Panc1 (cell line): Measurements from ENCODE around the gene MAGI2. TPM values are rescaled to one million over a fixed set of nuclear protein-coding genes. Genes with fewer than 3 reads are reported as not detected.

ENCODE experiments used
- ATAC-seq: fragments of 200-7000 bp; cut with Tn5 transposase; 2 replicates; pipeline ENCODE4 v1.9.1; 2020; ENCODE audit warnings: mild to moderate bottlenecking, moderate library complexity
- BruUV-seq: library from RNA; stranded (reverse); fragments of 400-500 nt; replicated peaks from 2 replicates; lab custom pipeline; 2021; lab: Mats Ljungman, UMichigan
- CTCF ChIA-PET: fragments of 300-600 bp; sonication (Branson Sonifier 250); formaldehyde crosslinking; loops from one replicate; lab custom pipeline; 2022; ENCODE audit warnings: antibody characterized with exemption; lab: Charles Lee
- POLR2A ChIA-PET: fragments of 300-600 bp; sonication (Branson Sonifier 250); formaldehyde crosslinking; loops from one replicate; lab custom pipeline; 2022; ENCODE audit warnings: antibody characterized with exemption; lab: Charles Lee
- DNase-seq: peaks from one replicate; pipeline ENCODE4 v3.0.0-alpha.2; 2010; ENCODE audit warnings: low read depth, low spot score
- H3K27ac ChIP-seq: 2 replicates; pipeline ENCODE4 v1.5.1; 2011; ENCODE audit warnings: mild to moderate bottlenecking, low read length, inconsistent platforms
- H3K27me3 ChIP-seq: fragments of 200-500 bp; sonication (Bioruptor generic); 2 replicates; pipeline ENCODE4 v1.6.0; 2014; ENCODE audit warnings: low read length, inconsistent platforms; ENCODE audit not compliant: control insufficient read depth, insufficient read depth
- H3K36me3 ChIP-seq: fragments of 200-500 bp; sonication (Bioruptor generic); 2 replicates; pipeline ENCODE4 v1.5.1; 2014; ENCODE audit warnings: inconsistent platforms, mild to moderate bottlenecking, low read length, moderate library complexity; ENCODE audit not compliant: control insufficient read depth, insufficient read depth
- H3K4me1 ChIP-seq: 2 replicates; pipeline ENCODE4 v1.5.1; 2011; ENCODE audit warnings: inconsistent platforms, mild to moderate bottlenecking, low read length, moderate library complexity; ENCODE audit not compliant: control insufficient read depth, insufficient read depth
- H3K4me3 ChIP-seq, 2 experiments: 2 replicates each; pipeline ENCODE4 v1.5.1; 2011 to 2012; ENCODE audit warnings: low read depth in 2 of 2, low read length in 2 of 2, mild to moderate bottlenecking in 2 of 2, inconsistent platforms in 1 of 2, moderate library complexity in 1 of 2
- H3K9me3 ChIP-seq: fragments of 200-500 bp; sonication (Bioruptor generic); 2 replicates; pipeline ENCODE4 v1.5.1; 2014; ENCODE audit warnings: low read depth, mild to moderate bottlenecking, inconsistent platforms, low read length, moderate library complexity; ENCODE audit not compliant: control insufficient read depth, insufficient read depth
- POLR2AphosphoS5 ChIP-seq: IDR thresholded peaks from 2 replicates; pipeline ENCODE4 v1.6.1; 2012; ENCODE audit warnings: mild to moderate bottlenecking, low read depth, low read length, moderate library complexity
- SIN3A ChIP-seq: IDR thresholded peaks from 2 replicates; pipeline ENCODE4 v1.6.1; 2012; ENCODE audit warnings: low read depth, mild to moderate bottlenecking, low read length, moderate library complexity, borderline replicate concordance; ENCODE audit not compliant: insufficient read depth
- TCF7L2 ChIP-seq: IDR thresholded peaks from 2 replicates; pipeline ENCODE4 v1.6.1; 2011; ENCODE audit warnings: mild to moderate bottlenecking, low read depth, low read length, inconsistent platforms
- in situ Hi-C: cut with HindIII; loops from 2 replicates; pipeline ENCODE4 v1.10.0; 2016; ENCODE audit warnings: low sequenced_read_pairs, low pct_unique_long_range_greater_than_20kb
- intact Hi-C: fragments of 100-400 bp; cut with micrococcal nuclease; formaldehyde crosslinking; loops from one replicate; pipeline ENCODE4 v1.10.0; 2022; ENCODE audit not compliant: unreplicated experiment
- total RNA-seq: library from RNA; stranded (reverse); gene quantifications from one replicate; pipeline ENCODE4 v1.2.1, GENCODE V29; 2021; ENCODE audit not compliant: unreplicated experiment
- TF ChIP-seq, protein P1 (sequence below), 2 experiments: IDR thresholded peaks; 2 replicates each; pipeline ENCODE4 v1.6.1; 2011 to 2012; ENCODE audit warnings: low read depth in 2 of 2, control low read depth in 1 of 2, low read length in 1 of 2, mild to moderate bottlenecking in 1 of 2, moderate library complexity in 1 of 2; ENCODE audit not compliant: insufficient read depth in 1 of 2
- TF ChIP-seq, protein P2 (sequence below): fragments of 450-650 bp; IDR thresholded peaks from 2 replicates; pipeline ENCODE4 v1.5.1; 2017; ENCODE audit warnings: mild to moderate bottlenecking

The MAGI2 gene
- total RNA-seq, 1 experiment from 2014 or later: 5.4 TPM

DNA sequence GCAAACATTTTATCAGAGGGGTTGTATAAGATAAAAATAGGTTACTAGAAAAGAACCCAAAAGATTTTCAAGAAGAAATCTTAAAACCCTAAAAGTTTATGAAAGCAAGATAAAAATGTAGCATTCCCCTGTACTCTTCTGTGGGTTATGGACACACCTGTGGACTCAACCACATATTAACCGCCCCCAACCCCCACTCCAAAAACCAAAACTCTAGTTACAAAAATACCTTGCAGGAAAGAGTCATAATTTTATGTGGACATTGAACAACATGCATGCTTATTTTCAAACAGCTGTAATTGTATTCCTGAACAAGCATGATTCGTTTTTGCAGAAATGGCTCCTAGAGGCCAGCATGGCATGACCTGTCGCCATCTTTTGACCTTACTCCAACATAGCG, 1188.0 kb downstream of the MAGI2 start:
- no peak for ATAC-seq
- H3K4me3 ChIP-seq: no peak overlapping the region
- DNase-seq: no peak
- POLR2A ChIA-PET: no interaction called here
- TF ChIP-seq, protein P1, sequence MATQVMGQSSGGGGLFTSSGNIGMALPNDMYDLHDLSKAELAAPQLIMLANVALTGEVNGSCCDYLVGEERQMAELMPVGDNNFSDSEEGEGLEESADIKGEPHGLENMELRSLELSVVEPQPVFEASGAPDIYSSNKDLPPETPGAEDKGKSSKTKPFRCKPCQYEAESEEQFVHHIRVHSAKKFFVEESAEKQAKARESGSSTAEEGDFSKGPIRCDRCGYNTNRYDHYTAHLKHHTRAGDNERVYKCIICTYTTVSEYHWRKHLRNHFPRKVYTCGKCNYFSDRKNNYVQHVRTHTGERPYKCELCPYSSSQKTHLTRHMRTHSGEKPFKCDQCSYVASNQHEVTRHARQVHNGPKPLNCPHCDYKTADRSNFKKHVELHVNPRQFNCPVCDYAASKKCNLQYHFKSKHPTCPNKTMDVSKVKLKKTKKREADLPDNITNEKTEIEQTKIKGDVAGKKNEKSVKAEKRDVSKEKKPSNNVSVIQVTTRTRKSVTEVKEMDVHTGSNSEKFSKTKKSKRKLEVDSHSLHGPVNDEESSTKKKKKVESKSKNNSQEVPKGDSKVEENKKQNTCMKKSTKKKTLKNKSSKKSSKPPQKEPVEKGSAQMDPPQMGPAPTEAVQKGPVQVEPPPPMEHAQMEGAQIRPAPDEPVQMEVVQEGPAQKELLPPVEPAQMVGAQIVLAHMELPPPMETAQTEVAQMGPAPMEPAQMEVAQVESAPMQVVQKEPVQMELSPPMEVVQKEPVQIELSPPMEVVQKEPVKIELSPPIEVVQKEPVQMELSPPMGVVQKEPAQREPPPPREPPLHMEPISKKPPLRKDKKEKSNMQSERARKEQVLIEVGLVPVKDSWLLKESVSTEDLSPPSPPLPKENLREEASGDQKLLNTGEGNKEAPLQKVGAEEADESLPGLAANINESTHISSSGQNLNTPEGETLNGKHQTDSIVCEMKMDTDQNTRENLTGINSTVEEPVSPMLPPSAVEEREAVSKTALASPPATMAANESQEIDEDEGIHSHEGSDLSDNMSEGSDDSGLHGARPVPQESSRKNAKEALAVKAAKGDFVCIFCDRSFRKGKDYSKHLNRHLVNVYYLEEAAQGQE (IDR thresholded peaks at IDR 0.05; ENCODE audit: insufficient read depth in 1 of 2, low read depth in 2 of 2, low read length in 1 of 2): no peak
- BruUV-seq: no TSS peak
- peaks cover 7% of the 10 kb centered on the region; the same call in 1 of the 2 replicates for H3K27me3 ChIP-seq
- H3K36me3 ChIP-seq: no peaks in the 10 kb centered on the region
- H3K9me3 ChIP-seq: no peaks in the 10 kb centered on the region
- in situ Hi-C loops (no loop called here), intact Hi-C loops (no loop called here)
- CTCF ChIA-PET: no interaction called here
- no peak overlapping the region for H3K27ac ChIP-seq
- H3K4me1 ChIP-seq: no peaks in the 10 kb centered on the region

DNA sequence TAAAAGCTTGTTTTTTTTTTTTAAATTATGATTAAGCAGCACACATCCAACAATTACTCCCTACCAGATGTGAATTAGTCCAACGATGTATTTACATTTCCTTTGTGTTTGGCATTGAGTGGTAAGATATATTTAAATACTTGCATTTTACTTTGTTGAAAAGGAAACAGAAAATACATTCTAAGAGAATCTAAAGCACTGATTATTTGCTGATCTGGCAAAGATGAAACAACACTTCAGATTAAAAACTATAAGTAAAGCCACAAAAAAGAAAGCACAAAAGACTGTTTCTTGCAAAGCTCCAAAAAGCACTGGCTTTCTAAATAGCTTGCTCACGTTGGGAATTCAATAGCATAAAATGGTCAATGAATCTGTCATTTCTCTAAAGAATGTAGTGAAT, 1188.4 kb downstream of the MAGI2 start:
- no TSS peak for BruUV-seq
- H3K27ac ChIP-seq: no peak overlapping the region
- no peaks in the 10 kb centered on the region for H3K4me1 ChIP-seq
- H3K27me3 ChIP-seq: peaks cover 7% of the 10 kb centered on the region; the same call in 1 of the 2 replicates
- H3K9me3 ChIP-seq: no peaks in the 10 kb centered on the region
- ATAC-seq (no peak), DNase-seq (no peak)
- intact Hi-C loops (no loop called here), in situ Hi-C loops (no loop called here)
- TF ChIP-seq TCF7L2 (no peak), POLR2AphosphoS5 (no peak), SIN3A (no peak)
- TF ChIP-seq, protein P2, sequence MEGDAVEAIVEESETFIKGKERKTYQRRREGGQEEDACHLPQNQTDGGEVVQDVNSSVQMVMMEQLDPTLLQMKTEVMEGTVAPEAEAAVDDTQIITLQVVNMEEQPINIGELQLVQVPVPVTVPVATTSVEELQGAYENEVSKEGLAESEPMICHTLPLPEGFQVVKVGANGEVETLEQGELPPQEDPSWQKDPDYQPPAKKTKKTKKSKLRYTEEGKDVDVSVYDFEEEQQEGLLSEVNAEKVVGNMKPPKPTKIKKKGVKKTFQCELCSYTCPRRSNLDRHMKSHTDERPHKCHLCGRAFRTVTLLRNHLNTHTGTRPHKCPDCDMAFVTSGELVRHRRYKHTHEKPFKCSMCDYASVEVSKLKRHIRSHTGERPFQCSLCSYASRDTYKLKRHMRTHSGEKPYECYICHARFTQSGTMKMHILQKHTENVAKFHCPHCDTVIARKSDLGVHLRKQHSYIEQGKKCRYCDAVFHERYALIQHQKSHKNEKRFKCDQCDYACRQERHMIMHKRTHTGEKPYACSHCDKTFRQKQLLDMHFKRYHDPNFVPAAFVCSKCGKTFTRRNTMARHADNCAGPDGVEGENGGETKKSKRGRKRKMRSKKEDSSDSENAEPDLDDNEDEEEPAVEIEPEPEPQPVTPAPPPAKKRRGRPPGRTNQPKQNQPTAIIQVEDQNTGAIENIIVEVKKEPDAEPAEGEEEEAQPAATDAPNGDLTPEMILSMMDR: no peak
- TF ChIP-seq, protein P1 (IDR thresholded peaks at IDR 0.05; ENCODE audit: insufficient read depth in 1 of 2, low read depth in 2 of 2, low read length in 1 of 2): no peak
- H3K36me3 ChIP-seq: no peaks in the 10 kb centered on the region
- ChIA-PET CTCF (no interaction called here), POLR2A (interaction anchor here (0.6 kb wide), 2 partner anchors 9 to 576 kb away, joined by 5 to 8 read pairs; no protein-coding TSS in a partner anchor)
- no peak overlapping the region for H3K4me3 ChIP-seq
